Esophagus muscularis mucosa (tissue), 3 donors: ENCODE measurements around the gene CLRN2.

Experiments
- POLR2A ChIP-seq: fragments of 450-650 bp; IDR thresholded peaks from one replicate; pipeline ENCODE4 v1.6.1; 2017; ENCODE audit warnings: antibody characterized with exemption, moderate library complexity, mild to moderate bottlenecking, low read depth
- TF ChIP-seq, protein P1 (sequence below), 3 experiments: fragments of 200-600 bp in 2 of 3; fragments of 450-650 bp in 1 of 3; sonication (generic) in 2 of 3; IDR thresholded peaks; one replicate each; pipeline ENCODE4 v1.5.1; 2017 to 2019; ENCODE audit warnings: antibody characterized with exemption in 3 of 3, mild to moderate bottlenecking in 2 of 3, moderate library complexity in 1 of 3

GRCh38 chr4:17502756-17503155 lies 12.2 kb upstream of the CLRN2 start:
- TF ChIP-seq, protein P1, sequence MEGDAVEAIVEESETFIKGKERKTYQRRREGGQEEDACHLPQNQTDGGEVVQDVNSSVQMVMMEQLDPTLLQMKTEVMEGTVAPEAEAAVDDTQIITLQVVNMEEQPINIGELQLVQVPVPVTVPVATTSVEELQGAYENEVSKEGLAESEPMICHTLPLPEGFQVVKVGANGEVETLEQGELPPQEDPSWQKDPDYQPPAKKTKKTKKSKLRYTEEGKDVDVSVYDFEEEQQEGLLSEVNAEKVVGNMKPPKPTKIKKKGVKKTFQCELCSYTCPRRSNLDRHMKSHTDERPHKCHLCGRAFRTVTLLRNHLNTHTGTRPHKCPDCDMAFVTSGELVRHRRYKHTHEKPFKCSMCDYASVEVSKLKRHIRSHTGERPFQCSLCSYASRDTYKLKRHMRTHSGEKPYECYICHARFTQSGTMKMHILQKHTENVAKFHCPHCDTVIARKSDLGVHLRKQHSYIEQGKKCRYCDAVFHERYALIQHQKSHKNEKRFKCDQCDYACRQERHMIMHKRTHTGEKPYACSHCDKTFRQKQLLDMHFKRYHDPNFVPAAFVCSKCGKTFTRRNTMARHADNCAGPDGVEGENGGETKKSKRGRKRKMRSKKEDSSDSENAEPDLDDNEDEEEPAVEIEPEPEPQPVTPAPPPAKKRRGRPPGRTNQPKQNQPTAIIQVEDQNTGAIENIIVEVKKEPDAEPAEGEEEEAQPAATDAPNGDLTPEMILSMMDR (IDR thresholded peaks at IDR 0.05) = no peak
- no peak for TF ChIP-seq POLR2A
